HG03571 (cell line): ENCODE measurements around the gene MAN1A2.
"Not testable (repeated sequence)": the region's sequence is repeated elsewhere in the genome, so short reads cannot be mapped to it uniquely, and the experiment has no call there.

Experiments
- ATAC-seq: cut with Tn5 transposase; IDR thresholded peaks from one replicate; pipeline ENCODE4 v1.9.1; 2021; ENCODE audit not compliant: unreplicated experiment

MAN1A2 gene

GRCh38 chr1:117556341-117556740 is 189.1 kb downstream of the MAN1A2 start:
- no peak for ATAC-seq

- ATAC-seq = no peak
Measured at GRCh38 chr1:117556976-117557375, 189.7 kb downstream of the MAN1A2 start.

- not testable (repeated sequence) for ATAC-seq
Measured at GRCh38 chr1:117558451-117558850, 191.2 kb downstream of the MAN1A2 start.

GRCh38 chr1:117559139-117559538 is 191.9 kb downstream of the MAN1A2 start:
- no peak for ATAC-seq

GRCh38 chr1:117559985-117560384 is 192.7 kb downstream of the MAN1A2 start:
- ATAC-seq = no peak

GRCh38 chr1:117561071-117561470 is 193.8 kb downstream of the MAN1A2 start:
- ATAC-seq = no peak

- no peak for ATAC-seq
Measured at GRCh38 chr1:117561551-117561950, 194.3 kb downstream of the MAN1A2 start.

GRCh38 chr1:117562581-117563491 is 195.6 kb downstream of the MAN1A2 start:
- ATAC-seq = no peak

- no peak for ATAC-seq
Measured at GRCh38 chr1:117563492-117563875, 196.2 kb downstream of the MAN1A2 start.

- ATAC-seq = no peak
Measured at GRCh38 chr1:117564227-117565075, 197.2 kb downstream of the MAN1A2 start.

- ATAC-seq = no peak
Measured at GRCh38 chr1:117565076-117565556, 197.9 kb downstream of the MAN1A2 start.

- ATAC-seq = no peak
Measured at GRCh38 chr1:117565745-117566455, 198.7 kb downstream of the MAN1A2 start.

- no peak for ATAC-seq
Measured at GRCh38 chr1:117566556-117566955, 199.3 kb downstream of the MAN1A2 start.

GRCh38 chr1:117567435-117567834 is 200.2 kb downstream of the MAN1A2 start:
- no peak for ATAC-seq

- ATAC-seq = no peak
Measured at GRCh38 chr1:117567976-117568375, 200.7 kb downstream of the MAN1A2 start.

- no peak for ATAC-seq
Measured at GRCh38 chr1:117568999-117569398, 201.8 kb downstream of the MAN1A2 start.

- ATAC-seq = no peak
Measured at GRCh38 chr1:117569856-117570255, 202.6 kb downstream of the MAN1A2 start.

- ATAC-seq = no peak
Measured at GRCh38 chr1:117570988-117571409, 203.8 kb downstream of the MAN1A2 start.

- ATAC-seq = no peak
Measured at GRCh38 chr1:117571496-117571895, 204.2 kb downstream of the MAN1A2 start.

- ATAC-seq = no peak
Measured at GRCh38 chr1:117572546-117572945, 205.3 kb downstream of the MAN1A2 start.

GRCh38 chr1:117573386-117574023 is 206.3 kb downstream of the MAN1A2 start:
- no peak for ATAC-seq
